GM18873 (cell line): ENCODE data around the gene ANAPC15.

Experiments
- ATAC-seq: cut with Tn5 transposase; IDR thresholded peaks from one replicate; pipeline ENCODE4 v1.9.1; 2021; ENCODE audit warnings: mild to moderate bottlenecking, moderate library complexity, moderate number of reproducible peaks; ENCODE audit not compliant: unreplicated experiment, low FRiP score

Gene ANAPC15

GRCh38 chr11:72127923-72128322, 15.4 kb upstream of the ANAPC15 start:
- no peak for ATAC-seq

GRCh38 chr11:72125956-72126355, 13.5 kb upstream of the ANAPC15 start:
- ATAC-seq, result no peak

- ATAC-seq, result no peak
Measured at GRCh38 chr11:72124046-72124445, 11.6 kb upstream of the ANAPC15 start.

- no peak for ATAC-seq
Measured at GRCh38 chr11:72123117-72123653, 10.7 kb upstream of the ANAPC15 start.

GRCh38 chr11:72122607-72123006, 10.1 kb upstream of the ANAPC15 start:
- ATAC-seq, result no peak

GRCh38 chr11:72120930-72121329, 8.4 kb upstream of the ANAPC15 start:
- ATAC-seq, result no peak

GRCh38 chr11:72119198-72119597, 6.7 kb upstream of the ANAPC15 start:
- no peak for ATAC-seq

- no peak for ATAC-seq
Measured at GRCh38 chr11:72116019-72116755, 3.7 kb upstream of the ANAPC15 start.

- no peak for ATAC-seq
Measured at GRCh38 chr11:72114570-72114969, 2.1 kb upstream of the ANAPC15 start.

- ATAC-seq, result no peak
Measured at GRCh38 chr11:72112978-72113808, 698 bp upstream of the ANAPC15 start.

GRCh38 chr11:72111300-72112142, 974 bp downstream of the ANAPC15 start:
- ATAC-seq, result no peak

- no peak for ATAC-seq
Measured at GRCh38 chr11:72105888-72106287, 6.6 kb downstream of the ANAPC15 start, which contains the start of gene TOMT. TOMT (plus strand) TSS chr11:72105924; CDS start chr11:72105952, 28 bp downstream.

GRCh38 chr11:72103754-72104167, 8.7 kb downstream of the ANAPC15 start:
- ATAC-seq, result no peak

GRCh38 chr11:72102946-72103753, 9.3 kb downstream of the ANAPC15 start, which contains the start of gene LAMTOR1:
LAMTOR1 (minus strand) TSS chr11:72103297; CDS start chr11:72103224, 73 bp downstream.
- ATAC-seq, result peak; percentile 76

GRCh38 chr11:72102631-72102945, 9.9 kb downstream of the ANAPC15 start:
- ATAC-seq, result no peak

- ATAC-seq, result no peak
Measured at GRCh38 chr11:72102162-72102561, 10.3 kb downstream of the ANAPC15 start.

GRCh38 chr11:72100462-72100861, 12.0 kb downstream of the ANAPC15 start:
- ATAC-seq, result no peak

- ATAC-seq, result no peak
Measured at GRCh38 chr11:72100009-72100408, 12.5 kb downstream of the ANAPC15 start.

- ATAC-seq, result no peak
Measured at GRCh38 chr11:72098741-72099140, 13.8 kb downstream of the ANAPC15 start.

GRCh38 chr11:72091292-72091691, 21.2 kb downstream of the ANAPC15 start:
- ATAC-seq, result no peak
